Measurements from ENCODE around the gene STK39.
A peak's percentile ranks its signal among the peaks of the same experiment; 100 is the strongest.
"Not testable (repeated sequence)": the region's sequence is repeated elsewhere in the genome, so short reads cannot be mapped to it uniquely, and the experiment has no call there.

STK39 gene

GRCh38 chr2:168134485-168134884, 112.9 kb downstream of the STK39 start:
- no peak for DNase-seq

- no peak for DNase-seq
Measured at GRCh38 chr2:168132389-168132788, 115.0 kb downstream of the STK39 start.

DNA sequence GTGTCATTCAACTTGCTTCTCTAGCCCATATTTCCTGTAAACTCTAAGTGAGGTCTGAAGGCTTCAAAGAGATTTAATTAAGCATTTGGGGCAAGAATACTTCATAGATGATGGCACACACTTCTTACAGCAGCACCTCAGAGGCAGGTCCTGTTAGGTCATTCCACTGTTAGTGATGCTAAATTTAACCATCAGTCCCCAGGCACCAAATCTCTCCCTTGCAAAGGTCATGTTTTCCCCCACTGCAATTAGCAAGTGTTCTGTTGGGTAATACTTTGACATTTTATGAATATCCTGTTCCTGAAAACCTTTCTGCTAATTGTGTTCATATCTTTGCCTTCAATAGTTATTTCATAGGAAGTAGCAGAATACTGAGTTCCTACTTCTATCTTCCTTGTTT, 117.0 kb downstream of the STK39 start:
- DNase-seq, result no peak

- no peak for DNase-seq
Measured at GRCh38 chr2:168127371-168127770, 120.0 kb downstream of the STK39 start.

GRCh38 chr2:168122210-168122609, 125.2 kb downstream of the STK39 start:
- DNase-seq, result not testable (repeated sequence)

GRCh38 chr2:168120730-168121129, 126.7 kb downstream of the STK39 start:
- no peak for DNase-seq

- no peak for DNase-seq
Measured at GRCh38 chr2:168120310-168120709, 127.1 kb downstream of the STK39 start.

- DNase-seq, result peak; percentile 26
Measured at GRCh38 chr2:168119515-168120141, 127.8 kb downstream of the STK39 start.

DNA sequence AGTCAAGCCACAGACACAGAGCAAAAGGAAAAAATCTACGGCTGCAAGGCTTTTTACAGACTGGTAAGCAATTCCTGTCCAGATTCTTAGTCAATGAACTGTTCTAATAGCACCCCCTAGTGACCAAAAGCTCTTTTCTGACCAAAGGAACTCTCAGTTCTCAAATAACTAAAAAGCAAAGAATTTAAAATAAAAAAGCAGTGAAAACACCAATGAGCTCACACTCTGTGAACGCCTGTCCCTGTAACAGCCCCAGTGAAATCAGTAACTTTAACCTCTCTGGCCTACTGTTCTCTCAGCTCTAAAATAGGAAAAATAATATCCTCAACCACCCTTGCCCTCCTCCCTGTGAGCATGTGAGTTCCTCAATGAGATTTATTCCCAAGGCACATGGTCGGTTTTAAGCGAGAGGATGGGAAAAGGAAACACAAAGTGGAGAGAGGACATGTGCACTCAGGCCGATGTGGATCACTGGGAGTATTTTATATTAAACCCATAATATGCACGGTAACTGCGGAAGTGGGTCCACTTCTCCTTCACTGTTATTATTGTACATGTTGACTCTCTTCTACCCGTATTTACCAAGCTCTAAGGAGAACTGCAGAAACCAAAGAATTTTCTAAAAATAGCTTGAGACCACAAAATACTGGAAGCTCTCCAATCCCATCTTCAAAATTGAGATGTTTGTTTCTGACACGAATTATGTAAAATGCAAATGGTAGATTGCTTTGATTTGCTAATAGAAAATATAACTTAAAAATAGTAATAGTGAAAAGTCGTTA, 128.5 kb downstream of the STK39 start:
- DNase-seq, result peak; percentile 19

- no peak for DNase-seq
Measured at GRCh38 chr2:168116448-168116847, 130.9 kb downstream of the STK39 start.

DNA sequence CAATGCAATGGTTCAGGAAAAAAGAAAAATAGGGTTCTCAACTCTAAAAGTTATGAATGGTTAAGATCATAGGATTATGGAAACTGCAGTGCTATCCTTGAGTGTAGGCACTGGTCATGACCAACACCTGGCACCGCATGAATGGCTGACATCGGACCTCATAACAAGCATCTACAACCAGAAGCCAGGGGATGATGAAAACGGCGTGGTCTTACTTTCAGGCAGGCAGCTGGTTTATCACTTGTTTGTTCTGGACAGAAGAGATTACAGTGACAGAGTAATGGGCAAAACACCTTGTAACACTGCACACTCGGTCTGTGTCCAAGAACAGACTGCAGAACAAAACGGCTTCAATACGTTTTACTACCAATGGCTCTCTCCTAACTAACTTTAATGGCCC, 132.8 kb downstream of the STK39 start:
- no peak for DNase-seq

GRCh38 chr2:168114040-168114439, 133.4 kb downstream of the STK39 start:
- DNase-seq, result no peak

DNA sequence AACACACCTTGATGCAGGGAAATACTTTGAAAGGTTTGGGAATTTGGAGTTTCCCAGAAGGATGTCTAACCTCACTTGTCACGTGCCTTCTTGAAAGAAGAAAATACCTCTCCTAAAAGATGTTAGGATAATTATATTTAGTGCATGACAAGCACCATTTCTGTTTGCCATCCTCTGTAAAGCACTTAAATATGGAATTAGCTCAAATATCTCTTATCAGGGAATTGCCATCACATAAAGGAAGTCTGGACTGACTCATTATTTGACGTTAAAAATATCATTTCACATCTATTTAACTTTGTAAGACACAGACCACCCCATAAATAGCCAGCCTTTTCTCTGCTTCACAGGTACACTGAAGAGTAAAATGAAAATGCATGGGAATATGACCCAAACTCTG, 140.1 kb downstream of the STK39 start:
- no peak for DNase-seq

DNA sequence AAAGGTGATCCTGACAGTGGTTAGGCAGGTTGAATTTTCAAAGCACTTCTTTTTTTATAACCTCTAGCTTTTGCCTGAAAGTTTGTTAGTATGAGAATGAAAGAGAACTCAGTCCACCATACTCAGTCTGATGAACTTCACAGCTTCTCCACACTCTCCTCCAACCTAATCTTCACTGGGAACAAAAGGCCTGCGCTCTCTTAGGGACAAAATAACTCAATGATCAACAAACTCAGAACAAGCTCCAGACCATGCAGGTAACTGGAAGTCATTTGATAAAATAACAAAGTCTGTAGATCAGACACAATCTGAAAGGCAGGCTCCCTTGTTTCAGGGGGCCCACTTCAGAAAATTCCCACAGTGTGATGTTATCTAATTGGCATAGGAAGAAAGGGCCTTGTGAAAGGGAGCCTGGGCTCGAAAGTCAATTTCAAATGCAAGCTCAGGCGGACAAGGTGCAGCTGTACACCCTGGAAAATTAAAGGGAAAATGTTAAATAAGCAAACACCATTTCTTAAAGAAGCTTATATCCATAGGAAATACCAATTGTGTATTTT, 142.2 kb downstream of the STK39 start:
- no peak for DNase-seq

GRCh38 chr2:168097431-168097830, 150.0 kb downstream of the STK39 start:
- DNase-seq, result no peak

GRCh38 chr2:168096158-168096557, 151.2 kb downstream of the STK39 start:
- no peak for DNase-seq

GRCh38 chr2:168091986-168092385, 155.4 kb downstream of the STK39 start:
- no peak for DNase-seq

DNA sequence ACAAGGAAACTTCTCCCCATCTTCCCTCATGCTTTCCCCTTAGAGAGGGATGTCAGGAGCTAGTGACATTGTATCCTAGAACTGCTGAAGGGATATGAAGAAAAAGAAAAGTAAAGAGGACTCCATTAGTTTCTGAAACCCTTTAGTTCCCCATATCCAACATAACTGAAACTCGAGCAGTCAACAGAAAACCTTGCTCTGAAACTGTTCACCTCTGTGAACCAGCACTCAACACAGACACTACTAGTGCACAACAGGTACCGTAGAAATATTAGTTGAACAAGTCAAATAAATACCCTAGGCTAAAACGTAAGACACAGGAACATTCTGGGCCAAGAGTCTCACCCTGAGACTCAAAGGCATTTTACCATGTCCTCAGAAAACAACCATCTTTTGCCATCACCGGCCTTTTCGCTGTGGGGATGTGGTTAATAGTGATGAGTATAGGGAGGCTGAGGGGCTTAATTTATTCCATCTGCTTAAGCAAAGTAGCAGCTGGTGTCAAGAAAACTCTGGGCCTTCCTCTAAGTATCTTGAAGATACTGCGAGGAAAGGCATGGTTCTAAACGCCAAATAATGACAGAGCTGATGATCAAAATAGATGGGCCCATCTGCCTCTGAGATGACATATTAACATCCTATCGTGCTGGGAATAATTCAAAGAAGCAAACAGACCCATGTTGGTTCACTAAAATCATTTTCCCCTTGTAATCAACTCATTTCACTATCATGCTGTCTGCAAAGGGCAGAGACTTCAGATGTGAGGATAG, 156.8 kb downstream of the STK39 start:
- DNase-seq, result no peak

GRCh38 chr2:168089200-168089599, 158.2 kb downstream of the STK39 start:
- no peak for DNase-seq

DNA sequence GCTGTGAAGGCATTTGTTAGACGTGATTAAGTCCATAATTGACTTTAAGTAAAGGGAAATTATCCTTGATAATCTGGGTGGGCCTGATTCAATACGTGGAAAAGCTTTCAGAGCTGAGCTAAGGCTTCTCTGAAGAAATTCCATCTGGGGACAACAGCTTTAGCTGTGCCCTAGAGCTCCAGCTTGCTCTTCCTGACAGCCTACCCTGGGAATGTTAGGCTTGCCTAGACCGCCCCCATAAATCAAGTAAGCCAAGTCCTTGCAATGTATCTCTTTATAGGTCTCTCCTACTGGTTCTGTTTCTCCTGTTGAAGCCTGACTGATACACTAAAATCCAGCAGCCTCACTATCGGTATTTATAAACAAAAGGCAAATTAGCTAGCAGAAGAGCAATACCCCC, 160.0 kb downstream of the STK39 start:
- DNase-seq, result no peak

DNA sequence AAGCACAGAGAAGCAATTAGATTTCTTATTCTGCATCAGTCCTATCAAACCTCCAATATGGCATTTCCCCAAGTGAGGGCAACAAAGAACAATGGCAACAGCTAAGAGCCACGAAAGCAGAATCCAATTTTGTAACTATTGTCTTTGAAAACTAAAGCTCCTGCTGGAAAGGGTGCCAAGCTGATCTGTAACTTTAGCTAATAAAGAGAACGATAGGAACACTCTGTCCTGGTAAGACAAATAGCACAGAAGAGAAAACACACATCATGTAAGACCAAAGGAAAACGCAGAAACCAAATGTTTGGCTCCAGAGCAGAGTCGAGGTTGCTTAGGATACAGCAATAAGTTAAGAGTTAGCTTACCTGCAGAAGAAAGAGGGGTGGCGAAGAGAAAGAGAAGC, 160.5 kb downstream of the STK39 start:
- DNase-seq, result no peak

- no peak for DNase-seq
Measured at GRCh38 chr2:168085801-168086361, 161.5 kb downstream of the STK39 start.

DNA sequence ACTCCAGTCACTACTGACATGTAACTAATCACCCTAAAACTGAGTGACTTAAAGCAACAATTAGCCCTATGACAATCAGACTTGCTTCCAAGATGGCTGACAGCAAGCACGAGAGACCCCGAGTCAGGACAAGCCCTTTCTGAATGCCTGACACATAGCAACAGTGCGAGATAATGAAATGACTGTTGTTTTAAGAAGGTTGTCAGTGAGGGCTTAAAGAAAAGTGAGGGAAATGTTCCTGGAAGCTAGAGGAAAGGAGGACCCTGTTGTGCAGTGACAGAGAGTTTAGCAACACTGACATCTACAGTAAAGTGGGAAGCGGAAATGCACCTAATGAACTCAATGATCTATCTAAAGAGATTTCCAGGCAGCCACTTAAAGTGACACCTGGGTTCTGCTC, 163.1 kb downstream of the STK39 start:
- no peak for DNase-seq
